GM18508 (cell line): Measurements from ENCODE around the gene HEPACAM.

Source experiments
- ATAC-seq: cut with Tn5 transposase; IDR thresholded peaks from one replicate; pipeline ENCODE4 v1.9.1; 2021; ENCODE audit warnings: moderate number of reproducible peaks; ENCODE audit not compliant: insufficient read depth, unreplicated experiment

HEPACAM gene

GRCh38 chr11:124915541-124916369 lies 20.1 kb downstream of the HEPACAM start:
- ATAC-seq: no peak

- ATAC-seq: no peak
These were observed 33.2 kb downstream of the HEPACAM start for GRCh38 chr11:124902616-124903015.

GRCh38 chr11:124900464-124900863 lies 35.4 kb downstream of the HEPACAM start:
- no peak for ATAC-seq

GRCh38 chr11:124899383-124900145 lies 36.3 kb downstream of the HEPACAM start:
- no peak for ATAC-seq

GRCh38 chr11:124898711-124899110 lies 37.1 kb downstream of the HEPACAM start:
- ATAC-seq: no peak

GRCh38 chr11:124898263-124898680 lies 37.6 kb downstream of the HEPACAM start:
- no peak for ATAC-seq

GRCh38 chr11:124897674-124898262 lies 38.1 kb downstream of the HEPACAM start, which contains the start of gene ROBO4:
Gene ROBO4 (minus strand): TSS chr11:124897865. CDS start chr11:124897795, 70 bp downstream.
- ATAC-seq: no peak

GRCh38 chr11:124896821-124897391 lies 38.9 kb downstream of the HEPACAM start:
- no peak for ATAC-seq

GRCh38 chr11:124896071-124896750 lies 39.6 kb downstream of the HEPACAM start:
- ATAC-seq: no peak

- no peak for ATAC-seq
These were observed 40.3 kb downstream of the HEPACAM start for GRCh38 chr11:124895471-124895971.

- ATAC-seq: no peak
These were observed 41.0 kb downstream of the HEPACAM start for GRCh38 chr11:124894606-124895430.

- no peak for ATAC-seq
These were observed 42.0 kb downstream of the HEPACAM start for GRCh38 chr11:124893781-124894401.

GRCh38 chr11:124892750-124893454 lies 42.9 kb downstream of the HEPACAM start:
- no peak for ATAC-seq

- no peak for ATAC-seq
These were observed 43.7 kb downstream of the HEPACAM start for GRCh38 chr11:124892146-124892545.

- no peak for ATAC-seq
These were observed 44.4 kb downstream of the HEPACAM start for GRCh38 chr11:124891373-124891861.

GRCh38 chr11:124890683-124891372 lies 45.0 kb downstream of the HEPACAM start:
- no peak for ATAC-seq

- ATAC-seq: no peak
These were observed 45.7 kb downstream of the HEPACAM start for GRCh38 chr11:124890151-124890550.
